Thoracic aorta (tissue), 2 donors: ENCODE measurements around the gene THOC1. TPM values are rescaled to one million over a fixed set of nuclear protein-coding genes. Genes with fewer than 3 reads are reported as not detected.
"Not testable (repeated sequence)": the region's sequence is repeated elsewhere in the genome, so short reads cannot be mapped to it uniquely, and the experiment has no call there.

Source experiments
- ATAC-seq: fragments of 150-250 bp; one replicate; pipeline ENCODE4 v1.8.0; 2017; ENCODE audit warnings: low read depth; ENCODE audit not compliant: insufficient number of reproducible peaks, low FRiP score
- DNase-seq: peaks from one replicate; pipeline ENCODE4 v3.0.0-alpha.2; 2020; ENCODE audit warnings: low spot score
- H3K27ac ChIP-seq, 2 donors: fragments of 200-600 bp; sonication (generic); 1 replicate in 1 of 2; 2 replicates in 1 of 2; pipeline ENCODE4 v1.5.1; 2016; ENCODE audit warnings: mild to moderate bottlenecking in 2 of 2, moderate library complexity in 2 of 2
- H3K27me3 ChIP-seq: fragments of 200-600 bp; sonication (generic); replicated peaks from 2 replicates; pipeline ENCODE4 v1.6.0; 2016; ENCODE audit warnings: mild to moderate bottlenecking; ENCODE audit not compliant: insufficient read depth
- H3K36me3 ChIP-seq: fragments of 200-600 bp; sonication (generic); one replicate; pipeline ENCODE4 v1.5.1; 2016
- H3K4me1 ChIP-seq, 2 donors: fragments of 200-600 bp; sonication (generic); 1 replicate in 1 of 2; 2 replicates in 1 of 2; pipeline versions ENCODE4 v1.5.1 to v1.6.0; 2016; ENCODE audit warnings: low read depth in 2 of 2, mild to moderate bottlenecking in 1 of 2; ENCODE audit not compliant: control insufficient read depth in 1 of 2
- H3K4me3 ChIP-seq: fragments of 200-600 bp; sonication (generic); 2 replicates; pipeline ENCODE4 v1.5.1; 2016; ENCODE audit warnings: mild to moderate bottlenecking
- H3K9me3 ChIP-seq: fragments of 200-600 bp; sonication (generic); 2 replicates; pipeline ENCODE4 v1.5.1; 2016
- total RNA-seq, 2 donors: library from RNA; depleted of rRNA; stranded (reverse); fragments of >200 nt; gene quantifications; one replicate each; pipeline versions ENCODE4 v1.1.0 to v1.2.3, GENCODE V29; 2016
- TF ChIP-seq, protein P1 (sequence below): fragments of 200-600 bp; sonication (generic); IDR thresholded peaks from one replicate; pipeline ENCODE4 v1.5.1; 2019; ENCODE audit warnings: antibody characterized with exemption

Gene THOC1
- total RNA-seq, 2 donors from 2014 or later = 57.4 to 126 TPM

DNA sequence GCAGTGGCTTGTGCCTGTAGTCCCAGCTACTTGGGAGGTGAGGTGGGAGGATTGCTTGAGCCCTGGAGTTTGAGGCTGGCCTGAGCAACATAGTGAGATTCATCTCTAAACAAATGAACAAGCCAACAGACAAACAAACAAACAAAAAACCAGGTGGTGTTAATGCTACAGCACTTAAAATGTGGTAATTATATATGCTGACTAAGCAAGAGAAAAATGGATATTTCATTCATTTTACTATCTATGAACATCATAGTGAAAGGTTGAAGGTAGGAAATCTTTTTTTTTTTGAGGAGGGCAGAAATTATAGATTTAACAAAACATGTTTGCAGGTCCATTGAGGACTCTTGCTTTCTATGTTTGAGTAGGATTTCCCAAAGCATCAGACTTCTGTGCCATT, 42.2 kb upstream of the THOC1 start:
- H3K27me3 ChIP-seq = no peaks in the 10 kb centered on the region
- H3K4me3 ChIP-seq = no peak overlapping the region
- no peak overlapping the region for H3K27ac ChIP-seq
- TF ChIP-seq, protein P1, sequence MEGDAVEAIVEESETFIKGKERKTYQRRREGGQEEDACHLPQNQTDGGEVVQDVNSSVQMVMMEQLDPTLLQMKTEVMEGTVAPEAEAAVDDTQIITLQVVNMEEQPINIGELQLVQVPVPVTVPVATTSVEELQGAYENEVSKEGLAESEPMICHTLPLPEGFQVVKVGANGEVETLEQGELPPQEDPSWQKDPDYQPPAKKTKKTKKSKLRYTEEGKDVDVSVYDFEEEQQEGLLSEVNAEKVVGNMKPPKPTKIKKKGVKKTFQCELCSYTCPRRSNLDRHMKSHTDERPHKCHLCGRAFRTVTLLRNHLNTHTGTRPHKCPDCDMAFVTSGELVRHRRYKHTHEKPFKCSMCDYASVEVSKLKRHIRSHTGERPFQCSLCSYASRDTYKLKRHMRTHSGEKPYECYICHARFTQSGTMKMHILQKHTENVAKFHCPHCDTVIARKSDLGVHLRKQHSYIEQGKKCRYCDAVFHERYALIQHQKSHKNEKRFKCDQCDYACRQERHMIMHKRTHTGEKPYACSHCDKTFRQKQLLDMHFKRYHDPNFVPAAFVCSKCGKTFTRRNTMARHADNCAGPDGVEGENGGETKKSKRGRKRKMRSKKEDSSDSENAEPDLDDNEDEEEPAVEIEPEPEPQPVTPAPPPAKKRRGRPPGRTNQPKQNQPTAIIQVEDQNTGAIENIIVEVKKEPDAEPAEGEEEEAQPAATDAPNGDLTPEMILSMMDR = no peak
- DNase-seq (no peak), ATAC-seq (no peak)
- no peaks in the 10 kb centered on the region for H3K9me3 ChIP-seq
- H3K4me1 ChIP-seq = no peaks in the 10 kb centered on the region
- H3K36me3 ChIP-seq = no peaks in the 10 kb centered on the region

DNA sequence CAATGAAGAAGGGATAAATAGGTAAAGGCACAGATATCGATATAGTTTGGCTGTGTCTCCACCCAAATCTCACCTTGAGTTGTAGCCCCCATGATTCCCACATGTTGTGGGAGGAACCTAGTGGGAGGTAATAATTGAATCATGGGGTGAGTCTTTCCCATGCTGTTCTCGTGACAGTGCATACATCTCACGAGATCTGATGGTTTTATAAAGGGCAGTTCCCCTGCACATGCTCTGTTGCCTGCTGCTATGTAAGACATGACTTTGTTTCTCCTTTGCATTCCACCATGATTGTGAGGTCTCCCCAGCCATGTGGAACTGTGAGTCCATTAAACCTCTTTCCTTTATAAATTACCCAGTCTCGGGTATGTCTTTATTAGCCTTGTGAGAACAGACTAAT, 40.2 kb upstream of the THOC1 start:
- H3K4me1 ChIP-seq, H3K27me3 ChIP-seq, H3K36me3 ChIP-seq, DNase-seq, H3K27ac ChIP-seq, H3K4me3 ChIP-seq, H3K9me3 ChIP-seq, ATAC-seq: not testable (repeated sequence)

DNA sequence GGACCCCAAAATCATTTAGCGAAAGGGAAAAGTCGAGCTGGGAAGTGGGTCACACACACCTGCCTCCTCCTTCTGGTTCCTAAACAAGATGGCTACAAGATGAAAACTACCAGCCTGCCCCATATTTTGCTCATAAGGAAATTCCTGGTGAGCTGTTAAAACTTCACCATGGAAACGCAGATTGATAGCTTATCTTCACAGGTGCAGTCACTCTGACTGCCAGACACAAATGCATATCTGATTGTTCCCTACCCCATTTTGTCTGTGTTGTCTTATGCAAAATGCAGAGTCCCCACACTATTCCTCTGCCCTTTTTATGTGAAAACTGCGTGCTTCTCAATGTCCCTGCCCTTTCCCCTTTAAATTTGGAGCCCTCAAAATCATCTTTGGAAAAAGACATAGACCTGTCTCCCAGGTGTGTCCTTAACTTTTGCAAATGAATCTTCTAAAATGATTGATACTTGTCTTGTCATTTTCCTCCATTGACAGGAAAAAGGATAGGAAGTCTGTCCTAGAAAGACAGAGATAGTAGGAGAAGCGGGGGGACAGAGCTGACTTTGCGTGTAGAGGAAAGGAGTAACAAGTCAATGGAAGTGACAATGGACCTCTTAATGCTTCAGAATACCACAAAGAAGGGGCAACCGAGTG, 38.9 kb upstream of the THOC1 start:
- ATAC-seq (no peak), DNase-seq (no peak)
- Histone ChIP-seq H3K4me1 (no peaks in the 10 kb centered on the region), H3K27ac (no peak overlapping the region), H3K36me3 (no peaks in the 10 kb centered on the region), H3K4me3 (no peak overlapping the region), H3K27me3 (no peaks in the 10 kb centered on the region), H3K9me3 (no peaks in the 10 kb centered on the region)
- TF ChIP-seq, protein P1 = no peak

DNA sequence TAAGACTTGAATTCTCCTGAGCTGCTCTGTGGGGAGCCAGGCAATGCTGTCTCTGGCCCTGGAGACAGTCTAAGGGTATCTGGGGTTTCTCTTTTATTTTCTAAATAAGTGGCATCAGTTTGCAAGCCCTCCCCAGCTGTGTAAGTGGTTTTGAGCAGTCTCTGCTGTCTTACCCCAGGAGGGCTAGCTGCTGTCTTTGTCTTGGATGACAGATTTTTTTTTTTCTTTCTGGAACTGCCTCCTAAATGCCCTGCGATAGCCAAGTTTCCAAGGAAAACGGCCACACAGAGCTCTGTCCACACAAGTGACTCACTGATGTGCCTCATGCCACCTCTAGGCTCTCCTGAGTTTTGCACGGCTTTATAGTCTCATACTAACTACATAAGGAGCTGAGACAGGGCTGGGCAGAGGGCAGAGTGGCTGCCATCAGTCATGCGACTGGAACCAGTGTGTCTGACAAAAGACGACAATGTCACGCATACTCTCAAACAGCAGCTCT, 37.2 kb upstream of the THOC1 start:
- H3K9me3 ChIP-seq = no peaks in the 10 kb centered on the region
- H3K36me3 ChIP-seq = no peaks in the 10 kb centered on the region
- no peak overlapping the region for H3K27ac ChIP-seq
- H3K27me3 ChIP-seq = no peaks in the 10 kb centered on the region
- no peaks in the 10 kb centered on the region for H3K4me1 ChIP-seq
- no peak for ATAC-seq
- H3K4me3 ChIP-seq = no peak overlapping the region
- DNase-seq = no peak
- TF ChIP-seq, protein P1 = no peak

DNA sequence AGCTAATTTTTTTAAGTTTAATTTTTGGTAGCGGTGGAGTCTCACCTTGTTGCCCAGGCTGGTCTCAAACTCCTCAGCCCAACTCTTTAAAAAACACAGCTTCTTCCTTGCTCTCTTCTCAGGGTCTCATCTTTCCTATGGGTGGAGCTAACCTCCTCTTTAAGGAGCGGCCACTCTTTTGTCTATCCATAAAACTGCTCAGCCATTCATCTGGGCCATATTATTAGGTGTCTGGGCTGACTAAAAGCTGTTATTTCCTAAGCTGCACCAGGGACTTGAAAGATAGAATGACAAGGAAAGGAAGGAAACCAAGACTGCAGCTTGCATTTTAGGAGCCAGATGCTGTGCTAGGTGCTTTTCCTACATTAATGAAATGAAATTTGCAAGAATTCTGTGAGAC, 35.8 kb upstream of the THOC1 start:
- Histone ChIP-seq H3K27ac (no peak overlapping the region), H3K4me1 (no peaks in the 10 kb centered on the region), H3K9me3 (no peaks in the 10 kb centered on the region), H3K27me3 (no peaks in the 10 kb centered on the region), H3K4me3 (no peak overlapping the region), H3K36me3 (no peaks in the 10 kb centered on the region)
- DNase-seq (no peak), ATAC-seq (no peak)
- TF ChIP-seq, protein P1 = no peak

DNA sequence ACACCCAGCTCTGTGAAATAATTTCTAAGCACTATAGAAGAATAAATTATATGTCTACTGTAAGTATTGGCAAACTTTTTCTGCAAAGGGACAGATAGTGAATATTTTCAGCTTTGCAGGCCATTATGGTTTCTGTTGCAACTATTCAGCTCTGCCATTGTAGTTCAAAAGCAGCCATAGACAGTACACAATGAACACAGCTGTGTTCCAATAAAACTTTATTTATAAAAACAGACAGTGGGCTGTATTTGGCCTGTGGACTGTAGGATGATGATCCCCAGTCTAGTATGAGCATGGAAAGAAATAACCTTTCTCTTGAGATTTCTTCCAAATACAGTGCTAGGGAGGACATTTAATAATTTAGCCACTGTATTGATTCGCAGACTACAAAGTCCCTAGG, 35.2 kb upstream of the THOC1 start:
- Histone ChIP-seq H3K27me3 (no peaks in the 10 kb centered on the region), H3K9me3 (no peaks in the 10 kb centered on the region), H3K4me3 (no peak overlapping the region), H3K27ac (no peak overlapping the region), H3K4me1 (no peaks in the 10 kb centered on the region), H3K36me3 (no peaks in the 10 kb centered on the region)
- ATAC-seq = no peak
- TF ChIP-seq, protein P1 = no peak
- no peak for DNase-seq
